ENCODE measurements around the gene ZBTB16. TPM values are rescaled to one million over a fixed set of nuclear protein-coding genes. Genes with fewer than 3 reads are reported as not detected.

Gene ZBTB16
- total RNA-seq, 1 donor from 2014 or later = 11.9 TPM

- Mint-ChIP-seq H3K4me1 (ENCODE audit: unreplicated experiment) (peaks cover 10% of the 10 kb centered on the region), H3K4me3 (no peak overlapping the region), H3K36me3 (peaks cover 4% of the 10 kb centered on the region), H3K9me3 (no peaks in the 10 kb centered on the region), H3K27me3 (peaks cover 50% of the 10 kb centered on the region), H3K27ac (no peak overlapping the region)
- TF ChIP-seq CTCF (conservative IDR thresholded peaks at IDR 0.05) = no peak
- DNase-seq (ENCODE audit: extremely low spot score, unreplicated experiment) = no peak
Observed at GRCh38 chr11:114246321-114247069, 187.0 kb downstream of the ZBTB16 start.

- Mint-ChIP-seq H3K4me1 (ENCODE audit: unreplicated experiment) (peaks cover 16% of the 10 kb centered on the region), H3K27me3 (peaks cover 51% of the 10 kb centered on the region), H3K9me3 (no peaks in the 10 kb centered on the region), H3K36me3 (peaks cover 4% of the 10 kb centered on the region), H3K4me3 (no peak overlapping the region), H3K27ac (no peak overlapping the region)
- no peak for DNase-seq (ENCODE audit: extremely low spot score, unreplicated experiment)
- TF ChIP-seq CTCF (conservative IDR thresholded peaks at IDR 0.05) = no peak
Observed at GRCh38 chr11:114247070-114247789, 187.7 kb downstream of the ZBTB16 start.

- Mint-ChIP-seq H3K4me1 (ENCODE audit: unreplicated experiment) (peaks cover 19% of the 10 kb centered on the region), H3K36me3 (peaks cover 4% of the 10 kb centered on the region), H3K4me3 (no peak overlapping the region), H3K27ac (no peak overlapping the region), H3K9me3 (no peaks in the 10 kb centered on the region), H3K27me3 (peaks cover 48% of the 10 kb centered on the region)
- TF ChIP-seq CTCF (conservative IDR thresholded peaks at IDR 0.05) = no peak
- DNase-seq (ENCODE audit: extremely low spot score, unreplicated experiment) = no peak
Observed at GRCh38 chr11:114250180-114250579, 190.7 kb downstream of the ZBTB16 start.

GRCh38 chr11:114250993-114251814 is 191.7 kb downstream of the ZBTB16 start:
- Mint-ChIP-seq H3K9me3 (no peaks in the 10 kb centered on the region), H3K27ac (peak overlapping the region; percentile 54), H3K36me3 (peaks cover 4% of the 10 kb centered on the region), H3K4me3 (no peak overlapping the region), H3K4me1 (ENCODE audit: unreplicated experiment) (peaks cover 29% of the 10 kb centered on the region), H3K27me3 (peaks cover 48% of the 10 kb centered on the region)
- no peak for TF ChIP-seq CTCF (conservative IDR thresholded peaks at IDR 0.05)
- no peak for DNase-seq (ENCODE audit: extremely low spot score, unreplicated experiment)

- Mint-ChIP-seq H3K9me3 (no peaks in the 10 kb centered on the region), H3K36me3 (peaks cover 4% of the 10 kb centered on the region), H3K4me3 (no peak overlapping the region), H3K27ac (peak overlapping the region; percentile 54), H3K27me3 (peaks cover 46% of the 10 kb centered on the region), H3K4me1 (ENCODE audit: unreplicated experiment) (peaks cover 32% of the 10 kb centered on the region)
- TF ChIP-seq CTCF (conservative IDR thresholded peaks at IDR 0.05) = no peak
- no peak for DNase-seq (ENCODE audit: extremely low spot score, unreplicated experiment)
Observed at GRCh38 chr11:114251815-114252337, 192.4 kb downstream of the ZBTB16 start.

All from type B pancreatic cell (in vitro differentiated cells).